Neural progenitor cell (in vitro differentiated cells): Measurements from ENCODE around the gene DDRGK1. TPM values are rescaled to one million over a fixed set of nuclear protein-coding genes. Genes with fewer than 3 reads are reported as not detected.

Source experiments
- DNase-seq: peaks from one replicate; pipeline ENCODE4 v3.0.0-alpha.2; 2016; ENCODE audit warnings: low spot score
- H2AFZ ChIP-seq: fragments of 200-600 bp; sonication (generic); replicated peaks from 2 replicates; pipeline ENCODE4 v1.6.1; 2016; ENCODE audit warnings: antibody characterized with exemption
- H3F3A ChIP-seq: fragments of 200-600 bp; sonication (generic); 2 replicates; pipeline ENCODE4 v1.6.1; 2016; ENCODE audit warnings: antibody characterized with exemption, low read depth
- H3K27ac ChIP-seq: fragments of 200-600 bp; sonication (generic); 2 replicates; pipeline ENCODE4 v1.5.1; 2016; ENCODE audit warnings: mild to moderate bottlenecking
- H3K27me3 ChIP-seq: fragments of 200-600 bp; sonication (generic); 2 replicates; pipeline ENCODE4 v1.6.1; 2016; ENCODE audit warnings: mild to moderate bottlenecking, moderate library complexity
- H3K36me3 ChIP-seq: fragments of 200-600 bp; sonication (generic); 2 replicates; pipeline ENCODE4 v1.5.1; 2016
- H3K4me1 ChIP-seq: fragments of 200-600 bp; sonication (generic); 2 replicates; pipeline ENCODE4 v1.6.1; 2016; ENCODE audit warnings: mixed run types
- H3K4me2 ChIP-seq: fragments of 200-600 bp; sonication (generic); 2 replicates; pipeline ENCODE4 v1.6.1; 2016
- H3K4me3 ChIP-seq: fragments of 200-600 bp; sonication (generic); 2 replicates; pipeline ENCODE4 v1.5.1; 2016
- H3K79me2 ChIP-seq: fragments of 200-600 bp; sonication (generic); 2 replicates; pipeline ENCODE4 v1.6.1; 2016; ENCODE audit warnings: low read depth
- H3K9ac ChIP-seq: fragments of 200-600 bp; sonication (generic); 2 replicates; pipeline ENCODE4 v1.6.1; 2016
- H3K9me3 ChIP-seq: fragments of 200-600 bp; sonication (generic); 2 replicates; pipeline ENCODE4 v1.5.1; 2016; ENCODE audit warnings: low read depth
- H4K20me1 ChIP-seq: fragments of 200-600 bp; sonication (generic); 2 replicates; pipeline ENCODE4 v1.6.1; 2016; ENCODE audit warnings: low read depth
- H3K27ac Mint-ChIP-seq: 3 replicates; pipeline ENCODE4 v1.8.0; 2021; ENCODE audit warnings: mixed read lengths
- H3K27me3 Mint-ChIP-seq: 2 replicates; pipeline ENCODE4 v1.8.0; 2022; ENCODE audit warnings: low read depth, mild to moderate bottlenecking, inconsistent platforms, moderate library complexity, mixed read lengths; ENCODE audit not compliant: insufficient read depth
- H3K36me3 Mint-ChIP-seq: 3 replicates; pipeline ENCODE4 v1.8.0; 2021; ENCODE audit warnings: mixed read lengths
- H3K4me1 Mint-ChIP-seq: 3 replicates; pipeline ENCODE4 v1.8.0; 2021; ENCODE audit warnings: mixed read lengths
- H3K4me3 Mint-ChIP-seq: 3 replicates; pipeline ENCODE4 v1.8.0; 2021; ENCODE audit warnings: mild to moderate bottlenecking, moderate library complexity, mixed read lengths
- H3K9me3 Mint-ChIP-seq: 3 replicates; pipeline ENCODE4 v1.8.0; 2020; ENCODE audit warnings: mixed read lengths
- CTCF ChIP-seq: fragments of 200-600 bp; sonication (generic); IDR thresholded peaks from 2 replicates; pipeline ENCODE4 v1.5.1; 2017; ENCODE audit warnings: antibody characterized with exemption, mild to moderate bottlenecking
- EZH2 ChIP-seq: fragments of 200-600 bp; sonication (generic); IDR thresholded peaks from 2 replicates; pipeline ENCODE4 v1.6.1; 2017; ENCODE audit warnings: antibody characterized with exemption, mild to moderate bottlenecking, moderate library complexity
- EZH2phosphoT487 ChIP-seq: fragments of 200-600 bp; sonication (generic); IDR thresholded peaks from 2 replicates; pipeline ENCODE4 v1.6.1; 2017; ENCODE audit warnings: antibody characterized with exemption
- total RNA-seq: library from RNA; depleted of rRNA; stranded (reverse); fragments of >200 nt; gene quantifications from 2 replicates; pipeline ENCODE4 v1.2.3, GENCODE V29; 2015; ENCODE audit warnings: low replicate concordance

The DDRGK1 gene
- total RNA-seq, 1 donor from 2014 or later = 27.9 TPM

- H4K20me1 ChIP-seq = no peaks in the 10 kb centered on the region
- no peak overlapping the region for H3K4me3 Mint-ChIP-seq
- H3K4me2 ChIP-seq = no peak overlapping the region
- H3K9ac ChIP-seq = peak overlapping the region; percentile 4
- no peak overlapping the region for H2AFZ ChIP-seq
- H3K4me3 ChIP-seq = no peak overlapping the region
- no peaks in the 10 kb centered on the region for H3K27me3 Mint-ChIP-seq
- TF ChIP-seq EZH2phosphoT487 (no peak), CTCF (no peak), EZH2 (no peak)
- H3F3A ChIP-seq = peaks cover 16% of the 10 kb centered on the region
- no peaks in the 10 kb centered on the region for H3K9me3 Mint-ChIP-seq
- H3K36me3 ChIP-seq = no peaks in the 10 kb centered on the region
- no peak for DNase-seq
- no peak overlapping the region for H3K27ac Mint-ChIP-seq
- peaks cover 7% of the 10 kb centered on the region for H3K4me1 ChIP-seq
- H3K4me1 Mint-ChIP-seq = peaks cover 14% of the 10 kb centered on the region
- H3K36me3 Mint-ChIP-seq = peaks cover 3% of the 10 kb centered on the region
- H3K9me3 ChIP-seq = no peaks in the 10 kb centered on the region
- no peaks in the 10 kb centered on the region for H3K27me3 ChIP-seq
- peaks cover 39% of the 10 kb centered on the region for H3K79me2 ChIP-seq
- no peak overlapping the region for H3K27ac ChIP-seq
Observed at GRCh38 chr20:3213226-3213625, 8.7 kb upstream of the DDRGK1 start.

- Histone ChIP-seq H2AFZ (no peak overlapping the region), H3K79me2 (peaks cover 46% of the 10 kb centered on the region)
Observed at GRCh38 chr20:3210346-3210745, 5.9 kb upstream of the DDRGK1 start.

GRCh38 chr20:3209946-3210317, 5.5 kb upstream of the DDRGK1 start:
- H3K27ac ChIP-seq = no peak overlapping the region
- no peak for TF ChIP-seq CTCF
- no peak for TF ChIP-seq EZH2phosphoT487
- no peak for TF ChIP-seq EZH2
- H2AFZ ChIP-seq = peak overlapping the region; percentile 97
- H3K9me3 Mint-ChIP-seq = no peaks in the 10 kb centered on the region
- peaks cover 46% of the 10 kb centered on the region for H3K79me2 ChIP-seq
- peak overlapping the region; percentile 96 for H3K4me3 Mint-ChIP-seq
- H3K27me3 ChIP-seq = no peaks in the 10 kb centered on the region
- peak overlapping the region; percentile 77 for H3K4me3 ChIP-seq
- no peaks in the 10 kb centered on the region for H3K9me3 ChIP-seq
- H3K27me3 Mint-ChIP-seq = peaks cover 1% of the 10 kb centered on the region
- no peak for DNase-seq
- H3K36me3 ChIP-seq = no peaks in the 10 kb centered on the region
- H3K4me1 ChIP-seq = peaks cover 8% of the 10 kb centered on the region
- peak overlapping the region; percentile 71 for H3K9ac ChIP-seq
- H3K36me3 Mint-ChIP-seq = peaks cover 3% of the 10 kb centered on the region
- H3K4me2 ChIP-seq = peak overlapping the region; percentile 98
- no peaks in the 10 kb centered on the region for H4K20me1 ChIP-seq
- H3K27ac Mint-ChIP-seq = peak overlapping the region; percentile 59
- H3F3A ChIP-seq = peaks cover 13% of the 10 kb centered on the region
- H3K4me1 Mint-ChIP-seq = peaks cover 14% of the 10 kb centered on the region

More at GRCh38 chr20:3210346-3210745, 5.9 kb upstream of the DDRGK1 start:
- Histone ChIP-seq H3K36me3 (no peaks in the 10 kb centered on the region), H3K4me2 (peak overlapping the region; percentile 98), H4K20me1 (no peaks in the 10 kb centered on the region), H3K9ac (peak overlapping the region; percentile 71), H3K9me3 (no peaks in the 10 kb centered on the region), H3K4me3 (peak overlapping the region; percentile 77), H3F3A (peaks cover 9% of the 10 kb centered on the region), H3K27me3 (no peaks in the 10 kb centered on the region), H3K4me1 (peaks cover 8% of the 10 kb centered on the region), H3K27ac (no peak overlapping the region)
- no peaks in the 10 kb centered on the region for H3K27me3 Mint-ChIP-seq
- peak overlapping the region; percentile 96 for H3K4me3 Mint-ChIP-seq
- H3K27ac Mint-ChIP-seq = no peak overlapping the region
- H3K4me1 Mint-ChIP-seq = peaks cover 14% of the 10 kb centered on the region
- TF ChIP-seq EZH2phosphoT487 (no peak), CTCF (no peak), EZH2 (no peak)
- H3K9me3 Mint-ChIP-seq = no peaks in the 10 kb centered on the region
- no peak for DNase-seq
- H3K36me3 Mint-ChIP-seq = peaks cover 3% of the 10 kb centered on the region
